Right lobe of liver (tissue), 6 donors: ENCODE results near the gene CXCL13. TPM values are rescaled to one million over a fixed set of nuclear protein-coding genes. Genes with fewer than 3 reads are reported as not detected.

Experiments
- ATAC-seq, 4 donors: fragments of 200-7000 bp; cut with Tn5 transposase; one replicate each; pipeline ENCODE4 v1.9.1; 2020; ENCODE audit warnings: mild to moderate bottlenecking in 4 of 4, moderate library complexity in 4 of 4
- DNase-seq, 3 donors: peaks; one replicate each; pipeline ENCODE4 v3.0.0-alpha.2; 2020
- H3K27ac ChIP-seq, 3 donors: fragments of 200-600 bp; one replicate each; pipeline ENCODE4 v1.8.0; 2022
- H3K27me3 ChIP-seq, 2 donors: fragments of 200-600 bp; one replicate each; pipeline ENCODE4 v1.8.0; 2022
- H3K36me3 ChIP-seq, 4 donors: fragments of 200-600 bp; sonication (generic) in 1 of 4; one replicate each; pipeline versions ENCODE4 v1.5.1 to v1.8.0; 2017 to 2022; ENCODE audit warnings: control low read depth in 1 of 4
- H3K4me1 ChIP-seq, 4 donors: fragments of 200-600 bp; sonication (generic) in 1 of 4; one replicate each; pipeline versions ENCODE4 v1.5.1 to v1.8.0; 2017 to 2022; ENCODE audit warnings: control low read depth in 1 of 4
- H3K4me3 ChIP-seq, 3 donors: fragments of 200-600 bp; one replicate each; pipeline ENCODE4 v1.8.0; 2022
- H3K9me3 ChIP-seq, 4 donors: fragments of 200-600 bp; sonication (generic) in 1 of 4; one replicate each; pipeline versions ENCODE4 v1.5.1 to v1.8.0; 2017 to 2022; ENCODE audit warnings: control low read depth in 1 of 4
- CTCF ChIP-seq, 4 donors: fragments of 200-600 bp in 3 of 4; fragments of 450-650 bp in 1 of 4; IDR thresholded peaks; one replicate each; pipeline versions ENCODE4 v1.5.1 to v1.8.0; 2016 to 2022; ENCODE audit warnings: antibody characterized with exemption in 4 of 4, mild to moderate bottlenecking in 2 of 4
- POLR2A ChIP-seq: fragments of 450-650 bp; IDR thresholded peaks from one replicate; pipeline ENCODE4 v1.6.1; 2017; ENCODE audit warnings: antibody characterized with exemption, mild to moderate bottlenecking
- WGBS: methylation state at CpG from one replicate; pipeline ENCODE4 v1.1.6; 2018; ENCODE audit warnings: low coverage, low lambda C conversion rate; ENCODE audit not compliant: insufficient coverage; ENCODE audit errors: missing lambda C conversion rate; 5-methylcytosine and 5-hydroxymethylcytosine counted together
- intact Hi-C, 2 donors: fragments of 100-400 bp; cut with DNase I; formaldehyde crosslinking; loops; one replicate each; pipeline versions ENCODE4 v1.11.2 to v1.14.1; 2022
- total RNA-seq, 6 experiments: library from RNA; depleted of rRNA in 2 of 6; stranded (reverse); fragments of >200 nt in 2 of 6; fragmentation: NEBNext Ultra II Directional in 3 of 6; extraction: Animal tissue kit (Norgen Biotek cat#: 25700) in 3 of 6; gene quantifications; one replicate each; pipeline versions ENCODE4 v1.1.0 to v1.2.4, GENCODE V29; 2016 to 2023
- donor health status: DM: no; HTN: yes; CAD: no.
- donor health status: DM: no; HTN: no; CAD: no.
- donor health status: DM: no; HTN: no; CAD: no.
- donor health status: DM: no; HTN: yes; CAD: no.
- donor health status: DM: no; HTN: yes; CAD: no.

The CXCL13 gene
- total RNA-seq, 6 experiments from 2014 or later: 0.18 to 128 (median 62.8) TPM; not detected in 1

GRCh38 chr4:77621254-77621653 is 15.6 kb downstream of the CXCL13 start:
- peaks cover 0 to 19% (median 4%) of the 10 kb centered on the region in 4 donors for H3K4me1 ChIP-seq
- no peaks in the 10 kb centered on the region for H3K9me3 ChIP-seq
- ATAC-seq (peak in 2 of 4 donors; percentile 8 to 21), DNase-seq (no peak)
- H3K27ac ChIP-seq: peak overlapping the region in 1 of 3 donors; percentile 59
- intact Hi-C loops: no loop called here
- no peaks in the 10 kb centered on the region for H3K27me3 ChIP-seq
- H3K36me3 ChIP-seq: no peaks in the 10 kb centered on the region
- TF ChIP-seq POLR2A (no peak), CTCF (IDR thresholded peaks at IDR 0.05) (no peak)
- no peak overlapping the region for H3K4me3 ChIP-seq

GRCh38 chr4:77623091-77623490 is 17.5 kb downstream of the CXCL13 start:
- Histone ChIP-seq H3K4me3 (no peak overlapping the region), H3K4me1 (peaks cover 0 to 19% (median 4%) of the 10 kb centered on the region in 4 donors), H3K9me3 (no peaks in the 10 kb centered on the region), H3K36me3 (no peaks in the 10 kb centered on the region), H3K27ac (no peak overlapping the region), H3K27me3 (no peaks in the 10 kb centered on the region)
- intact Hi-C loops: no loop called here
- TF ChIP-seq CTCF (IDR thresholded peaks at IDR 0.05): no peak
- WGBS: 82% methylated on average over 2 of the region's 2 CpGs
- DNase-seq (no peak), ATAC-seq (no peak)

GRCh38 chr4:77624213-77624612 is 18.6 kb downstream of the CXCL13 start:
- no peak for ATAC-seq
- no peak for TF ChIP-seq CTCF (IDR thresholded peaks at IDR 0.05)
- TF ChIP-seq POLR2A: no peak
- intact Hi-C loops: no loop called here
- H3K4me1 ChIP-seq: peaks cover 0 to 14% (median 4%) of the 10 kb centered on the region in 4 donors
- H3K27ac ChIP-seq: no peak overlapping the region
- H3K27me3 ChIP-seq: no peaks in the 10 kb centered on the region
- no peak overlapping the region for H3K4me3 ChIP-seq
- 78% methylated on average over 2 of the region's 4 CpGs for WGBS
- H3K36me3 ChIP-seq: no peaks in the 10 kb centered on the region
- no peaks in the 10 kb centered on the region for H3K9me3 ChIP-seq
- DNase-seq: no peak

DNA sequence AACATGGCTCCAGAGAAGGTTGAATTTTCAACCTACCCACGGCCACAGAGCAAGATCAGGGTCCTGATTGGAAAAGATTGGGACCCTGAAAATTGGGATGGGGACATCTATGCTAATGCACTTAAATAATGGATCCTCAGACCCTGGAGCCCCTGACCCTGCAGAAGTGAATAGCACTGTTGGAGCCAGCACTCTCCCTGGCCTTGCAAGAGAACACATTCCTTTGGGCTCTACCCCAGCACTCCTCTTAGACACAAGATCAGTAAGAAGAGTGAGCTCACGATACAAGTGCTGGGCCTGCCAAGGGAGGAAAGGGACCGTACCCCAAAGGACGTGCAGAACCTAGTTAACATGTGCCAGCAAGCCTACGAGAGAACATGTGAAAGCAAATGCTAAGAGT is 19.9 kb downstream of the CXCL13 start:
- no peak for TF ChIP-seq CTCF (IDR thresholded peaks at IDR 0.05)
- 83% methylated on average over 5 of the region's 5 CpGs for WGBS
- H3K9me3 ChIP-seq: no peaks in the 10 kb centered on the region
- H3K27ac ChIP-seq: no peak overlapping the region
- intact Hi-C loops: no loop called here
- ATAC-seq (no peak), DNase-seq (no peak)
- peaks cover 0 to 8% (median 4%) of the 10 kb centered on the region in 4 donors for H3K4me1 ChIP-seq
- no peaks in the 10 kb centered on the region for H3K36me3 ChIP-seq
- no peaks in the 10 kb centered on the region for H3K27me3 ChIP-seq
- no peak overlapping the region for H3K4me3 ChIP-seq

DNA sequence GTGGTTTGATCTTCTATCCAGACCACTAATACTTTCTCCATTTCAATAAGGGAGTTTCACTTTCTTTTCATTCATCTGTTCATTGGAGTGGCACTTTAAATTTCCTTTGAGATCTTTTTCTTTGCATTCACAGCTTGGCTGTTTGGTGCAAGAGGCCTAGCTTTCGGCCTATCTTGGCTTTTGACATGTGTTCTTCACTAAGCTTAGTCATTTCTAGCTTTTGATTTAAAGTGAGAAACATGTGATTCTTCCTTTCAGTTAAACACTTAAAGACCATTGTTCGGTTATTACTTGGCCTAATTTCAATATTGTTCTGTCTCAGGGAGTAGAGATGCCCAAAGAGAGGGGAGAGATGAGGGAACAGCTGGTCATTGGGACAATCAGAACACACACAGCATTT is 24.3 kb downstream of the CXCL13 start:
- H3K4me3 ChIP-seq: no peak overlapping the region
- no peak for TF ChIP-seq CTCF (IDR thresholded peaks at IDR 0.05)
- TF ChIP-seq POLR2A: no peak
- intact Hi-C loops: no loop called here
- H3K9me3 ChIP-seq: no peaks in the 10 kb centered on the region
- no peak overlapping the region for H3K27ac ChIP-seq
- no peaks in the 10 kb centered on the region for H3K36me3 ChIP-seq
- H3K4me1 ChIP-seq: peaks cover 0 to 25% (median 8%) of the 10 kb centered on the region in 4 donors
- H3K27me3 ChIP-seq: no peaks in the 10 kb centered on the region
- no peak for DNase-seq
- ATAC-seq: no peak
- WGBS: 57% methylated on average over 2 of the region's 2 CpGs
